ENCODE results near the gene CELSR1.

Gene CELSR1

GRCh38 chr22:46584081-46584921, 46.9 kb upstream of the CELSR1 start:
- ChIA-PET CTCF (interaction anchor here (1.3 kb wide), 1 partner anchor 21 kb away, joined by 5 read pairs; no protein-coding TSS in a partner anchor), POLR2A (interaction anchor here (0.6 kb wide), 1 partner anchor 88 kb away, joined by 8 read pairs; no protein-coding TSS in a partner anchor)
- DNase-seq (ENCODE audit: extremely low spot score): no peak
- TF ChIP-seq CTCF (IDR thresholded peaks at IDR 0.05; ENCODE audit: control extremely low read depth, extremely low read depth, low read depth, missing control alignments): no peak

GRCh38 chr22:46583571-46583970, 46.2 kb upstream of the CELSR1 start:
- ChIA-PET POLR2A (no interaction called here), CTCF (interaction anchor here (1.3 kb wide), 1 partner anchor 20 kb away, joined by 5 read pairs; no protein-coding TSS in a partner anchor)
- no peak for TF ChIP-seq CTCF (IDR thresholded peaks at IDR 0.05; ENCODE audit: control extremely low read depth, extremely low read depth, low read depth, missing control alignments)
- DNase-seq (ENCODE audit: extremely low spot score): no peak

- no peak for TF ChIP-seq CTCF (IDR thresholded peaks at IDR 0.05; ENCODE audit: control extremely low read depth, extremely low read depth, low read depth, missing control alignments)
- POLR2A ChIA-PET: no interaction called here
- CTCF ChIA-PET: interaction anchor here (1.3 kb wide), 1 partner anchor 19 kb away, joined by 5 read pairs; no protein-coding TSS in a partner anchor
- no peak for DNase-seq (ENCODE audit: extremely low spot score)
These were observed 45.0 kb upstream of the CELSR1 start for GRCh38 chr22:46582281-46582933.

GRCh38 chr22:46581538-46582244, 44.3 kb upstream of the CELSR1 start:
- DNase-seq (ENCODE audit: extremely low spot score): no peak
- CTCF ChIA-PET: no interaction called here

GRCh38 chr22:46580940-46581537, 43.6 kb upstream of the CELSR1 start:
- ChIA-PET CTCF (no interaction called here), POLR2A (no interaction called here)
- no peak for TF ChIP-seq CTCF (IDR thresholded peaks at IDR 0.05; ENCODE audit: control extremely low read depth, extremely low read depth, low read depth, missing control alignments)
- DNase-seq (ENCODE audit: extremely low spot score): no peak

More at GRCh38 chr22:46581538-46582244, 44.3 kb upstream of the CELSR1 start:
- POLR2A ChIA-PET: no interaction called here
- no peak for TF ChIP-seq CTCF (IDR thresholded peaks at IDR 0.05; ENCODE audit: control extremely low read depth, extremely low read depth, low read depth, missing control alignments)

Data from GM10248 (cell line).